Stimulated activated CD4-positive, alpha-beta T cell treated with anti-CD3 and anti-CD28 coated beads, Interleukin-2, amount 100 ng/mL, for 48 hours (primary cell): ENCODE results near the gene FAM199X.
A peak's percentile ranks its signal among the peaks of the same experiment; 100 is the strongest.

Experiments
- DNase-seq, 2 donors: peaks; one replicate each; pipeline ENCODE4 v3.0.0-alpha.2; 2020

Gene FAM199X

GRCh38 chrX:104165894-104166734, at the start of gene FAM199X:
FAM199X (plus strand) TSS chrX:104166453; CDS start chrX:104166786, 333 bp downstream.
- peak; percentile 69 to 78 for DNase-seq

GRCh38 chrX:104117759-104118158, 48.5 kb upstream of the FAM199X start:
- no peak for DNase-seq

GRCh38 chrX:104118765-104119164, 47.5 kb upstream of the FAM199X start:
- DNase-seq: no peak

GRCh38 chrX:104122829-104123228, 43.4 kb upstream of the FAM199X start:
- no peak for DNase-seq

GRCh38 chrX:104126856-104127255, 39.4 kb upstream of the FAM199X start:
- DNase-seq: no peak

GRCh38 chrX:104130808-104131207, 35.4 kb upstream of the FAM199X start:
- no peak for DNase-seq

GRCh38 chrX:104134583-104135261, 31.5 kb upstream of the FAM199X start:
- DNase-seq: no peak

GRCh38 chrX:104135677-104136076, 30.6 kb upstream of the FAM199X start:
- no peak for DNase-seq

GRCh38 chrX:104136241-104137019, 29.8 kb upstream of the FAM199X start:
- peak; percentile 37 to 53 for DNase-seq

- no peak for DNase-seq
Observed at GRCh38 chrX:104137496-104137895, 28.8 kb upstream of the FAM199X start.

- no peak for DNase-seq
Observed at GRCh38 chrX:104141087-104141760, 25.0 kb upstream of the FAM199X start.

- DNase-seq: no peak
Observed at GRCh38 chrX:104151037-104151436, 15.2 kb upstream of the FAM199X start.

GRCh38 chrX:104156630-104157529, 9.4 kb upstream of the FAM199X start, which contains the start of gene SLC25A53:
SLC25A53 (minus strand) TSS chrX:104157009; CDS start chrX:104105257, 51,752 bp downstream.
- DNase-seq: peak; percentile 52

GRCh38 chrX:104166735-104167436, 633 bp downstream of the FAM199X start:
- no peak for DNase-seq

GRCh38 chrX:104168127-104168526, 1.9 kb downstream of the FAM199X start:
- no peak for DNase-seq

GRCh38 chrX:104172121-104172520, 5.9 kb downstream of the FAM199X start:
- DNase-seq: no peak

- no peak for DNase-seq
Observed at GRCh38 chrX:104172788-104173187, 6.5 kb downstream of the FAM199X start.

GRCh38 chrX:104173841-104174240, 7.6 kb downstream of the FAM199X start:
- DNase-seq: no peak

GRCh38 chrX:104183685-104184084, 17.4 kb downstream of the FAM199X start:
- DNase-seq: no peak

- DNase-seq: no peak
Observed at GRCh38 chrX:104187931-104188330, 21.7 kb downstream of the FAM199X start.

GRCh38 chrX:104189837-104190236, 23.6 kb downstream of the FAM199X start:
- no peak for DNase-seq
